Measurements from ENCODE around the gene CTPS2. TPM values are rescaled to one million over a fixed set of nuclear protein-coding genes. Genes with fewer than 3 reads are reported as not detected.
"Not testable (repeated sequence)": the region's sequence is repeated elsewhere in the genome, so short reads cannot be mapped to it uniquely, and the experiment has no call there.

Gene CTPS2, protein sequence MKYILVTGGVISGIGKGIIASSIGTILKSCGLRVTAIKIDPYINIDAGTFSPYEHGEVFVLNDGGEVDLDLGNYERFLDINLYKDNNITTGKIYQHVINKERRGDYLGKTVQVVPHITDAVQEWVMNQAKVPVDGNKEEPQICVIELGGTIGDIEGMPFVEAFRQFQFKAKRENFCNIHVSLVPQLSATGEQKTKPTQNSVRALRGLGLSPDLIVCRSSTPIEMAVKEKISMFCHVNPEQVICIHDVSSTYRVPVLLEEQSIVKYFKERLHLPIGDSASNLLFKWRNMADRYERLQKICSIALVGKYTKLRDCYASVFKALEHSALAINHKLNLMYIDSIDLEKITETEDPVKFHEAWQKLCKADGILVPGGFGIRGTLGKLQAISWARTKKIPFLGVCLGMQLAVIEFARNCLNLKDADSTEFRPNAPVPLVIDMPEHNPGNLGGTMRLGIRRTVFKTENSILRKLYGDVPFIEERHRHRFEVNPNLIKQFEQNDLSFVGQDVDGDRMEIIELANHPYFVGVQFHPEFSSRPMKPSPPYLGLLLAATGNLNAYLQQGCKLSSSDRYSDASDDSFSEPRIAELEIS
- 20.1 TPM for polyA plus RNA-seq (2013, experiment 1 of 2)
- 20.0 TPM for polyA plus RNA-seq (2013, experiment 2 of 2)

DNA sequence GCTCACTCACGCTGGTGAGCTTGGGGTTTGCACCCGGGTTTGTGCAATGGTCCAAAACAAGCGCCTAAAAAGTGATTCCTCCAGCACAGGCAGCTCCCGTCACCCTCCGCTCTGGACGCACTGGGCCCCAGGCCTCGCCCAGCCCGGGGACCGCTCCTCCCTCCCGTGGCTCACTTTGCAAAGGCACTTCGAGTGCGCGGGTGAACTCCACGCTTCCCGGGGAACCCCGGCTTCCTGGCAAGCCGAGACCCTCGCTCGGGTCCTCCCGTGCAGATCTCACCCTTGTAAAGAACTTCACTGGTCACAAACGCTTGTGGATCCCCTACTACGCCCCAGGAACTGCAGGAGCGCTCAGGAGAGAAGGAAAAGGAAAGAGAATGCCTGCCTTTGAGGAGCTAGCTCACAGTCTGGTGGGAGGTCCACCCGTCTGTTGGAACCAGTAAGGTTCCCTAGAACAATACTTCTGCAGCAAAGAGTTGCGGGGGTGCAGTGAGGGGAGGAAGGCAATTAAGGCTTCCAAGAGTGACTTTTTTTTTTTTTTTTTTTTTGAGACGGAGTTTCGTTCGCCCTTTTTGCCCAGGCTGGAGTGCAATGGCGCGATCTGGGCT is at the start of gene CTPS2:
CTPS2 (minus strand) TSS at position 122 of the 608 bp plus-strand sequence. CDS start 9,767 bp downstream, outside the sequence.
- no peaks in the 10 kb centered on the region for H3K36me3 ChIP-seq (ENCODE audit: control insufficient read depth, insufficient read depth, low read length)
- H3K27ac ChIP-seq (ENCODE audit: low read depth, low read length, severe bottlenecking) = peak within 1 kb of the TSS; percentile 53
- no peaks in the 10 kb centered on the region for H3K9me3 ChIP-seq (ENCODE audit: control insufficient read depth, low read length)
- H3K4me1 ChIP-seq (ENCODE audit: control insufficient read depth, insufficient read depth, low read length, poor library complexity, severe bottlenecking) = no peaks in the 10 kb centered on the region
- H3K4me3 ChIP-seq (ENCODE audit: extremely low read depth, insufficient read depth, low read length, poor library complexity, severe bottlenecking) = peak within 1 kb of the TSS; percentile 56
- 20 to 31% methylated on average over 9 to 11 of the region's 30 CpGs for WGBS, 2 experiments (ENCODE audit: insufficient coverage in 2 of 2)

DNA sequence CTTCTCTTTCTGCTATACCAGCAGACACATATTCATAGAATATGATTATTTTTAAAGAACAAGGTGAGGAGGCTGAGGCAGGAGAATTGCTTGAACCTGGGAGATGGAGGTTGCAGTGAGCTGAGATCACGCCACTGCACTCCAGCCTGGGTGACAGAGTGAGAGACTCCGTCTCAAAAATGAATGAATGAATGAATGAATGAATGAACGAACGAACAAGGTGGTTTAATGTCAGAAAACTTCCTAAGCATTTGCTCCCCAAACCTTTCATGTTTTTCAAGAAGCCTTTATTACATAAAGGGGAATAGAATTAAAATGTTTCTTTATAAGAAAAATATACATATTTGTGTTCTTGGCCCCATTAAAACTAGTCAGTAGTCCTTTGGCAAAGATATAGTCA is 49.0 kb upstream of the CTPS2 start:
- WGBS, 2 experiments (ENCODE audit: insufficient coverage in 2 of 2) = 100% methylated on average over 1 of the region's 4 CpGs; no CpG with 5 or more reads in 1 of the 2 experiments

DNA sequence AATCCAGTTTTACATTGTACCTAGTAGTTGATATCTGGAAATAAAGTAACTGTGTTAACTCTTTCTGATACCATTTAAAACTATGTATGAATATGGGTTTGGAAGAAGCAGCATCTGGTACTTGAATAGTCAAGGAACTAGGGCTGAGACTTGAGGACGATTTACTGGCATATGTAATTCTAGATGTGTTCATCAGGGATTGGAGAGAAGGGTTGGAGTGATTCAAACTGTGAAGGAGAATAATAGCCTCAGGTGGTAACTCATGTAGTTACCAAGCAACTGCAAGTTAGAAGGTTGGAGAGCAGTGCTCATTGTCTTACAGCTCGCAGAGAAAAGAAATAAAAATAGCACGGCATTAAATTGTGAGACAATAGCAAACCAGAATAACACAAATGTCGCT is 44.3 kb upstream of the CTPS2 start:
- Histone ChIP-seq H3K4me1 (ENCODE audit: control insufficient read depth, insufficient read depth, low read length, poor library complexity, severe bottlenecking) (no peaks in the 10 kb centered on the region), H3K9me3 (ENCODE audit: control insufficient read depth, low read length) (no peaks in the 10 kb centered on the region), H3K4me3 (ENCODE audit: extremely low read depth, insufficient read depth, low read length, poor library complexity, severe bottlenecking) (no peak overlapping the region), H3K27ac (ENCODE audit: low read depth, low read length, severe bottlenecking) (no peak overlapping the region), H3K36me3 (ENCODE audit: control insufficient read depth, insufficient read depth, low read length) (peaks cover 52% of the 10 kb centered on the region)
- 92 to 100% methylated on average over 1 to 2 of the region's 4 CpGs for WGBS, 2 experiments (ENCODE audit: insufficient coverage in 2 of 2)

More for the DNA sequence above, 49.0 kb upstream of the CTPS2 start:
- H3K9me3 ChIP-seq (ENCODE audit: control insufficient read depth, low read length); H3K27ac ChIP-seq (ENCODE audit: low read depth, low read length, severe bottlenecking); H3K4me1 ChIP-seq (ENCODE audit: control insufficient read depth, insufficient read depth, low read length, poor library complexity, severe bottlenecking); H3K4me3 ChIP-seq (ENCODE audit: extremely low read depth, insufficient read depth, low read length, poor library complexity, severe bottlenecking): not testable (repeated sequence)
- H3K36me3 ChIP-seq (ENCODE audit: control insufficient read depth, insufficient read depth, low read length) = peaks cover 25% of the 10 kb centered on the region

DNA sequence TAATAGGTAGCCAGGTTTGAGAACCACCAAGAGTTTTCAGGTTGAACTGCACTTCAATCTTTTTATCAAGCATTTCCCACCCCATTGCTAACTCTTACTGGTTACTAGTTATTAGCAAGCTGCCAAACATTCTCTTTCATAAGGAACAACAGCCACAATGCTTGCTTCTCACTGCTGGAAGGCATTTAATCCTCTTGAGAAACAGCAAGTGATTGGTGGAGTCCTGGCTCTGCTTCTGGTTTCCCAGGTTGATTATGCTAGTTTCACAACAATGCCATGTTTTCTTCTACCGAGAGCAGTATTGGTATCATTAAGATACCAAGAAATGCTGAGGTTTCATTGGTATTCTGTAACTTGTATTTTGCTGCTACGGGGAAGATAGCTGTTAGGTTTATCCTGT is 41.5 kb upstream of the CTPS2 start:
- Histone ChIP-seq H3K36me3 (ENCODE audit: control insufficient read depth, insufficient read depth, low read length) (peaks cover 57% of the 10 kb centered on the region), H3K9me3 (ENCODE audit: control insufficient read depth, low read length) (no peaks in the 10 kb centered on the region), H3K4me3 (ENCODE audit: extremely low read depth, insufficient read depth, low read length, poor library complexity, severe bottlenecking) (no peak overlapping the region), H3K27ac (ENCODE audit: low read depth, low read length, severe bottlenecking) (no peak overlapping the region), H3K4me1 (ENCODE audit: control insufficient read depth, insufficient read depth, low read length, poor library complexity, severe bottlenecking) (no peaks in the 10 kb centered on the region)
- WGBS, 2 experiments (ENCODE audit: insufficient coverage in 2 of 2) = no CpG with 5 or more reads among the region's 2 CpGs

DNA sequence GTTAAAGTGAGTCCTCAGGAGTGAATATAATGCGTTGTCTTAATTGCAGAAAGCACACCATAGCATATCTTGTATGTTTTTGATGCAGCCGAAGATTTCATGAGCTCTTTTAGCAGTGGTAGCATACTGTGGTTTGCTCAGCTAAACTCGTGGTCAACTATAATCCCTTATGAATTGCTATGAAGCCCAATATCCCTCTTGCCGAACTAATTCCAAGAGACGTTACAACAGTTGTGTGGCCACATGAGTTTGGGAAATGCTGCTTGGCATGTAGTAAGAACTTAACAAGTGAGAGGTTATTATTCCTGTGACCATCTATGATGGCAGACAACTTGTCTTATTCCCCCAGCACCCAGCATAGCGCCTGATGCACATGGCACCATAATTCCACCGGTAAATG is 37.7 kb upstream of the CTPS2 start:
- Histone ChIP-seq H3K4me3 (ENCODE audit: extremely low read depth, insufficient read depth, low read length, poor library complexity, severe bottlenecking) (no peak overlapping the region), H3K9me3 (ENCODE audit: control insufficient read depth, low read length) (no peaks in the 10 kb centered on the region), H3K4me1 (ENCODE audit: control insufficient read depth, insufficient read depth, low read length, poor library complexity, severe bottlenecking) (no peaks in the 10 kb centered on the region), H3K36me3 (ENCODE audit: control insufficient read depth, insufficient read depth, low read length) (peaks cover 51% of the 10 kb centered on the region), H3K27ac (ENCODE audit: low read depth, low read length, severe bottlenecking) (no peak overlapping the region)
- WGBS, 2 experiments (ENCODE audit: insufficient coverage in 2 of 2) = 100% methylated on average over 1 of the region's 7 CpGs; no CpG with 5 or more reads in 1 of the 2 experiments

DNA sequence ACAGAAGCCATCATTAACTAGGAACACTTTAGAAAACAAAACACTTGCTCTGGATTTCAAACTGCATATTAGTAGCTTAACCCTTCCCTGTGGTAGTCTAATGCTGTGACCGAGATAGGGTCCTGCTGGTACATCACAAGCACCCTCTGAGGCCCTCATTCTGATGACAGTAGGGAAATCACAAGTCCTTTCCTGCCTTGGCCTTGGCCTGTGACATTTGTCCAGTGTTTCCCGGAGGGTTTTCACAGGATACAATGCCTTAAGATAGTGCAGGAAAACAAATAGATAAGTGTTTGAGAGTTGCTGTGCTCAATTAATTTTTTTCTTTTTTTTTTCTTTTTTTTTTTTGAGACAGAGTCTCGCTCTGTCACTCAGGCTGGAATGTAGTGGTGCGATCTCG is 36.0 kb upstream of the CTPS2 start:
- no peak overlapping the region for H3K27ac ChIP-seq (ENCODE audit: low read depth, low read length, severe bottlenecking)
- H3K4me3 ChIP-seq (ENCODE audit: extremely low read depth, insufficient read depth, low read length, poor library complexity, severe bottlenecking) = no peak overlapping the region
- WGBS, 2 experiments (ENCODE audit: insufficient coverage in 2 of 2) = 100% methylated on average over 1 of the region's 5 CpGs; no CpG with 5 or more reads in 1 of the 2 experiments
- no peaks in the 10 kb centered on the region for H3K4me1 ChIP-seq (ENCODE audit: control insufficient read depth, insufficient read depth, low read length, poor library complexity, severe bottlenecking)
- H3K36me3 ChIP-seq (ENCODE audit: control insufficient read depth, insufficient read depth, low read length) = peaks cover 55% of the 10 kb centered on the region
- H3K9me3 ChIP-seq (ENCODE audit: control insufficient read depth, low read length) = no peaks in the 10 kb centered on the region

DNA sequence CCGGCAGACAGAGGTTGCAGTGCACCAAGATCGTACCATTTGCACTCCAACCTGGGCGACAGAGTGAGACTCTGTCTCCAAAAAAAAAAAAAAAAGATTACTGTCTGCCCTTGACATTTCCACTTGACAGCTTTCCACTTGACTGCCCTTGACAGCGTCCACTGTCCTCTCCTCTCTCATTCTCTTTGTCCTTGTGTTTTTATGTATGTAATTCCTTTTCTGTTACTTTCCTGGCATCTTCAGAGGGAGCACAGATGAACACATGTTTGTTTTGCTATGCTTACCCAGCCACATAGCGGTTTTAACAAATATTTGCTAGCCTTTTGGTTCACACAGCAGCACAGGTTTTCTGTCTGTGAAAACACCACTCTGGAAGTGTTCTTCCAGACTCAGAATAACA is 33.2 kb upstream of the CTPS2 start:
- WGBS, 2 experiments (ENCODE audit: insufficient coverage in 2 of 2) = 100% methylated on average over 2 of the region's 5 CpGs
- no peaks in the 10 kb centered on the region for H3K4me1 ChIP-seq (ENCODE audit: control insufficient read depth, insufficient read depth, low read length, poor library complexity, severe bottlenecking)
- no peak overlapping the region for H3K4me3 ChIP-seq (ENCODE audit: extremely low read depth, insufficient read depth, low read length, poor library complexity, severe bottlenecking)
- H3K36me3 ChIP-seq (ENCODE audit: control insufficient read depth, insufficient read depth, low read length) = peaks cover 62% of the 10 kb centered on the region
- H3K9me3 ChIP-seq (ENCODE audit: control insufficient read depth, low read length) = no peaks in the 10 kb centered on the region
- H3K27ac ChIP-seq (ENCODE audit: low read depth, low read length, severe bottlenecking) = no peak overlapping the region

DNA sequence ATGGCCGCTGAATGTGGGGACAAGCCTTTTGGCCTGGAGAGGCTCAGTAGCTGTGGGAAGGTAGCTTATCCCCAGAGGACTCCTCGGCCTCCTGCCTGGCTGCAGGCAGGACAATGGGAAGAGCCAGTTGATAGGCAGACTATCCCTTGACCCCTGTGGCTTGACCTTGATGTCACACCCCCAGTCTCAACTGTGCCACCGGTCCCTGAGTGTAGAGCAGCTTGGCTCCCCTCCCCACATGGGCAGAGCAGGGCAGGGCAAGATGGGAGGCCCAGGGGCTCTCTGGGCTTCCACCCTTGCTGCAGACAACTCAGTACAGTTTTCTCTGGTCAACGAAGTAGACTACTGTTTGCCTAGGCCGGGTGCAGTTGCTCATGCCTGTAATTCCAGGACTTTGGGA is 32.6 kb upstream of the CTPS2 start:
- peaks cover 59% of the 10 kb centered on the region for H3K36me3 ChIP-seq (ENCODE audit: control insufficient read depth, insufficient read depth, low read length)
- no CpG with 5 or more reads among the region's 5 CpGs for WGBS, 2 experiments (ENCODE audit: insufficient coverage in 2 of 2)
- no peak overlapping the region for H3K27ac ChIP-seq (ENCODE audit: low read depth, low read length, severe bottlenecking)

DNA sequence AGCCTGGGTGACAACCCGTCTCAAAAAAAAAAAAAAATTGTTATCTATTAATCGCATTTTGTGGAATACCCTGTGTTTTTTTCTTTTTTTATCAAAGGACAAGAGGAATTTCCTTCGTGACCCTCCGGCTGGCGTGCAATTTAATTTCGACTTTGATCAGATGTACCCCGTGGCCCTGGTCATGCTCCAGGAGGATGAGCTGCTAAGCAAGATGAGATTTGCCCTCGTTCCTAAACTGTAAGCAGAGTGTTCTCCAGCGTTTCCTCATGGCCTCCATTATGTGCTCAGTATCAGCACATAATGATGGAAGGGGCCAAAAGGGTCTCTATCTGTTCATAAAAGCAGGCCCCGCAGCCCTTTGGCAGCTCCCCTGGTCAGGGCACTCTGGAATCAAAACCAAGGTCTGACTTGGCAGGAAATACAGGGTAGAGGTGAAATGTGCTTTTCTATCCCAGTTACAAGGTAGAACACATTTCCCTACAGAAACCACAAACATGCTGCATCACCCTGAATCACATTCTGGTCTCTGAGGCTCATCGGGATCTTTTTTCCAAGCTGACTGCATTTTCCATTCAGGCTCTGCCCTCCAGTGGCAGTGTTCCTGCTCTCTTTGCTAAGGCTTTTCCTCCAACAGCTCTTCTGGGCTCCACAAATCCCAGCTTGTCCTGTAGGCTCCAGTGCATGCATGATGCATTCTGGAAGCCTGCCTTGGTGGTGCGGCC is 31.3 kb upstream of the CTPS2 start:
- peaks cover 55% of the 10 kb centered on the region for H3K36me3 ChIP-seq (ENCODE audit: control insufficient read depth, insufficient read depth, low read length)
- WGBS, 2 experiments (ENCODE audit: insufficient coverage in 2 of 2) = 92 to 93% methylated on average over 5 to 10 of the region's 12 CpGs
- H3K4me1 ChIP-seq (ENCODE audit: control insufficient read depth, insufficient read depth, low read length, poor library complexity, severe bottlenecking) = no peaks in the 10 kb centered on the region
- H3K4me3 ChIP-seq (ENCODE audit: extremely low read depth, insufficient read depth, low read length, poor library complexity, severe bottlenecking) = no peak overlapping the region
- no peaks in the 10 kb centered on the region for H3K9me3 ChIP-seq (ENCODE audit: control insufficient read depth, low read length)
- H3K27ac ChIP-seq (ENCODE audit: low read depth, low read length, severe bottlenecking) = no peak overlapping the region

More for the DNA sequence above, 32.6 kb upstream of the CTPS2 start:
- H3K4me3 ChIP-seq (ENCODE audit: extremely low read depth, insufficient read depth, low read length, poor library complexity, severe bottlenecking) = no peak overlapping the region
- H3K4me1 ChIP-seq (ENCODE audit: control insufficient read depth, insufficient read depth, low read length, poor library complexity, severe bottlenecking) = no peaks in the 10 kb centered on the region
- H3K9me3 ChIP-seq (ENCODE audit: control insufficient read depth, low read length) = no peaks in the 10 kb centered on the region

DNA sequence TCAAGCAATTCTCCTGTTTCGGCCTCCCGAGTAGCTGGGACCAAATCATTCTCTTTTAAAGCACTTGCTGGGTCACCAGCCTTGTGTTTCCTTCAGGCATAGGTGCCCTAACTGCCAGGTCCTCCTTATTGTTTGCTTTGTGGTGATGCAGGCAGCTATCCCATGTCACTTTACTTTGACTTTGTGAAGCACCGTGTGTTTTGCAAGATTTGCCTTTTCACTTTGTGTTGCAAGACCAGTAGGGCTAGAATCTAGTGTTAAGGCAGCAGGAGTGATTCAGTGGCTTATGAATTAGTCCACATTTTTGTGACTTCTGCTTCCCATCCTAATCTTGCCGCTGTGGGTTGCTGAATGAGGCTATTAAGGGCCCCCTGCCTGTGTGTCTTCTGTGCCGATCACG is 27.1 kb upstream of the CTPS2 start:
- Histone ChIP-seq H3K4me3 (ENCODE audit: extremely low read depth, insufficient read depth, low read length, poor library complexity, severe bottlenecking) (no peak overlapping the region), H3K9me3 (ENCODE audit: control insufficient read depth, low read length) (no peaks in the 10 kb centered on the region), H3K36me3 (ENCODE audit: control insufficient read depth, insufficient read depth, low read length) (peaks cover 55% of the 10 kb centered on the region), H3K27ac (ENCODE audit: low read depth, low read length, severe bottlenecking) (no peak overlapping the region), H3K4me1 (ENCODE audit: control insufficient read depth, insufficient read depth, low read length, poor library complexity, severe bottlenecking) (no peaks in the 10 kb centered on the region)
- WGBS, 2 experiments (ENCODE audit: insufficient coverage in 2 of 2) = 0% methylated on average over 1 of the region's 6 CpGs; no CpG with 5 or more reads in 1 of the 2 experiments

Measured in mesodermal cell (in vitro differentiated cells).